Lower lobe of right lung (tissue), 2 donors: Measurements from ENCODE around the gene ZNF277. TPM values are rescaled to one million over a fixed set of nuclear protein-coding genes. Genes with fewer than 3 reads are reported as not detected.

ENCODE experiments used
- ATAC-seq, 2 donors: fragments of 200-7000 bp; cut with Tn5 transposase; one replicate each; pipeline ENCODE4 v1.9.1; 2020 to 2022; ENCODE audit warnings: mild to moderate bottlenecking in 2 of 2, moderate library complexity in 2 of 2
- DNase-seq: peaks from one replicate; pipeline ENCODE4 v3.0.0-alpha.2; 2020
- H3K27ac ChIP-seq: fragments of 200-600 bp; one replicate; pipeline ENCODE4 v1.8.0; 2022
- H3K27me3 ChIP-seq: fragments of 200-600 bp; one replicate; pipeline ENCODE4 v1.8.0; 2022; ENCODE audit warnings: low read depth
- H3K36me3 ChIP-seq: fragments of 200-600 bp; one replicate; pipeline ENCODE4 v1.8.0; 2022; ENCODE audit warnings: mild to moderate bottlenecking
- H3K4me1 ChIP-seq: fragments of 200-600 bp; one replicate; pipeline ENCODE4 v1.8.0; 2022
- H3K4me3 ChIP-seq: fragments of 200-600 bp; one replicate; pipeline ENCODE4 v1.8.0; 2022; ENCODE audit warnings: mild to moderate bottlenecking
- H3K9me3 ChIP-seq: fragments of 200-600 bp; one replicate; pipeline ENCODE4 v1.8.0; 2022
- intact Hi-C: fragments of 100-400 bp; cut with DNase I; formaldehyde crosslinking; loops from one replicate; pipeline ENCODE4 v1.11.0; 2022
- total RNA-seq: library from RNA; stranded (reverse); fragmentation: NEBNext Ultra II Directional; extraction: Animal tissue kit (Norgen Biotek cat#: 25700); gene quantifications from one replicate; pipeline ENCODE4 v1.2.1, GENCODE V29; 2021
- TF ChIP-seq, protein P1 (sequence below): fragments of 200-600 bp; IDR thresholded peaks from one replicate; pipeline ENCODE4 v1.8.0; 2022; ENCODE audit warnings: antibody characterized with exemption, mild to moderate bottlenecking
- donor health status: DM: no; HTN: yes; CAD: no; lungs with severe emphysema.

ZNF277 gene
- total RNA-seq, 1 donor from 2014 or later = 33.3 TPM

DNA sequence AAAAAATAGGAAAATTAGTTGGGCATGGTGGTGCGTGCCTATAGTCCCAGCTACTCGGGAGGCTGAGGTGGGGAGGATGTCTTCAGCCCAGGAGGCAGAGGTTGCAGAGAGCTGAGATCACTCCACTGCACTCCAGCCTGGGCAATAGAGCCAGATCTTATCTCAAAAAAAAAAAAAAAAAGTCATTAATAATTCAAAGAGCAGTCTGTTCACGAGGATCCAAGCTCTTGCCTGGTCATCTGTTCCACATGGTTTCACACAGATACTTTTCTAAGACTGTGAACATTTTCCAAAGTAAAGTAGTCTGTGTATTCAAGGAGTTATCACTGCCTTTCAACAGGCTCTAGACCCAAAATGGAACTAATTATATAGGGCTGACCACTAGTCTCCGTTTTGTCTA lies 86.9 kb downstream of the ZNF277 start:
- intact Hi-C loops = no loop called here
- Histone ChIP-seq H3K27ac (no peak overlapping the region), H3K36me3 (peaks cover 3% of the 10 kb centered on the region), H3K9me3 (no peaks in the 10 kb centered on the region), H3K4me1 (no peaks in the 10 kb centered on the region), H3K4me3 (no peak overlapping the region), H3K27me3 (no peaks in the 10 kb centered on the region)
- ATAC-seq = no peak
- TF ChIP-seq, protein P1, sequence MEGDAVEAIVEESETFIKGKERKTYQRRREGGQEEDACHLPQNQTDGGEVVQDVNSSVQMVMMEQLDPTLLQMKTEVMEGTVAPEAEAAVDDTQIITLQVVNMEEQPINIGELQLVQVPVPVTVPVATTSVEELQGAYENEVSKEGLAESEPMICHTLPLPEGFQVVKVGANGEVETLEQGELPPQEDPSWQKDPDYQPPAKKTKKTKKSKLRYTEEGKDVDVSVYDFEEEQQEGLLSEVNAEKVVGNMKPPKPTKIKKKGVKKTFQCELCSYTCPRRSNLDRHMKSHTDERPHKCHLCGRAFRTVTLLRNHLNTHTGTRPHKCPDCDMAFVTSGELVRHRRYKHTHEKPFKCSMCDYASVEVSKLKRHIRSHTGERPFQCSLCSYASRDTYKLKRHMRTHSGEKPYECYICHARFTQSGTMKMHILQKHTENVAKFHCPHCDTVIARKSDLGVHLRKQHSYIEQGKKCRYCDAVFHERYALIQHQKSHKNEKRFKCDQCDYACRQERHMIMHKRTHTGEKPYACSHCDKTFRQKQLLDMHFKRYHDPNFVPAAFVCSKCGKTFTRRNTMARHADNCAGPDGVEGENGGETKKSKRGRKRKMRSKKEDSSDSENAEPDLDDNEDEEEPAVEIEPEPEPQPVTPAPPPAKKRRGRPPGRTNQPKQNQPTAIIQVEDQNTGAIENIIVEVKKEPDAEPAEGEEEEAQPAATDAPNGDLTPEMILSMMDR = no peak
- no peak for DNase-seq

DNA sequence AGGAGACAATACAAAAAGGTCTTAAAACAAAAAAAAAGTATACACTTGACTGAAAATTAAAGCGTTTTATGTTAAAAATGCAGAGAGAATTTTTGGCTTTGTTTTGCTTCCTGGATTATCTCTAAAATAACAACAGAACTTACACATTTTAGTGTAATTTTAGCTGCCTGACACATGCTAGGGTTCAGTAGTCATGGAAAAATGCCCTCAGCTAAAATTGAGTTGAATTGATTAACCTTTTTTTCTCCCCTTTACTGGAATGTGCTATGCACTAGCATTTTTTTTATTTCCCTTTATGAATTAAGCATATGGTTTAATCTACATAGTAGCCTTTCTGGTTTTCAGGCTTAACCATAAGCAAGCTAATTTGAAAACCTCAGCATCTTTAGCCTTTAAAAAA lies 89.9 kb downstream of the ZNF277 start:
- no peak overlapping the region for H3K4me3 ChIP-seq
- DNase-seq (no peak), ATAC-seq (no peak)
- peaks cover 10% of the 10 kb centered on the region for H3K36me3 ChIP-seq
- intact Hi-C loops = no loop called here
- H3K27me3 ChIP-seq = no peaks in the 10 kb centered on the region
- TF ChIP-seq, protein P1 = no peak
- no peaks in the 10 kb centered on the region for H3K4me1 ChIP-seq
- H3K27ac ChIP-seq = no peak overlapping the region
- H3K9me3 ChIP-seq = no peaks in the 10 kb centered on the region

DNA sequence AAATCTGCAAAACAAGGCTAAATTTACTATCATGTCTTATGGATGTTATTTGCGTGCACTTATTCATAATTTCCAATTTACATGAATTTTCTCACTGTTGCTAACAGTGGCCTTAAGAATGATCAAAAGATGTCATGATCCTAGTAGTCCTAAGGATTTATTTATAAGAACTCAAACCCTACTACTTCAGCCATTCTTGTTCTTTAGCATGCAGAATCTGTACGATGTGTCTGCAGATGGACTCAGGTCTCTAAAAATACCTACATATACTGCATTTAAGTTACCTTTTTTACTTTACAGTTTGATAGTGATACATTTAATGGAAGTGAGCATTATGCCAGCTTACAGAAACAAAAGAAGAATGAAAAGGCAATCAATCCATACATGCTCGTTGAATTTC lies 91.2 kb downstream of the ZNF277 start:
- intact Hi-C loops = no loop called here
- ATAC-seq = no peak
- H3K27ac ChIP-seq = no peak overlapping the region
- H3K36me3 ChIP-seq = peaks cover 13% of the 10 kb centered on the region
- H3K27me3 ChIP-seq = no peaks in the 10 kb centered on the region
- no peak overlapping the region for H3K4me3 ChIP-seq
- H3K9me3 ChIP-seq = no peaks in the 10 kb centered on the region
- TF ChIP-seq, protein P1 = no peak
- no peaks in the 10 kb centered on the region for H3K4me1 ChIP-seq
- DNase-seq = no peak

DNA sequence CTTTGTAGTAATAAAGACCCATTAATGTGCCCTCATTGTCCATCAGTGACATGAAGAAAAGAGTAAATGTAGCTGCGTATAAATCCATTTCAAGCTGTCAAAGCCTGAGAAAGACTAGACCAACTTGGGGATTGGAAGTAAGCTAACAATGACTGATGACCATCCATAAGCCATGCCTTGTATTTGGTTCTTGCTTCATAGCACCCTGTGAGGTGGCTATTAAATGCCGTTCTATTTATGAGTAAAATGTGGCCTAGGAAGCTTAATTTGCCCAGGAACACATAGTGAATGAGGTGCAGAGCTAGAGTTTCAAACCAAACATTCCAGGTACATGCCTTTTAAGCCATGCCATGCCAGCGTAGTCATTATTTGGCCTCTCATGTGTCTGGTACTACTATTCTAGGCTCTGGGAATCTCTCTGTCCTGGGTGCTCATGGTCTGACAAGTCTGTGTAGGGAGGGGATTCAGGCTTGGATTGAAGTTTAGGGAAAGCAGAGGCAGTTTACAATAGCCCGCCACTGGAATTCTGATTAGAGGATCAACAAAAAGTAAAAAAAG lies 92.1 kb downstream of the ZNF277 start:
- intact Hi-C loops = no loop called here
- no peak overlapping the region for H3K27ac ChIP-seq
- TF ChIP-seq, protein P1 = no peak
- H3K4me3 ChIP-seq = no peak overlapping the region
- peaks cover 13% of the 10 kb centered on the region for H3K36me3 ChIP-seq
- DNase-seq = no peak
- no peaks in the 10 kb centered on the region for H3K4me1 ChIP-seq
- H3K9me3 ChIP-seq = no peaks in the 10 kb centered on the region
- no peaks in the 10 kb centered on the region for H3K27me3 ChIP-seq
- ATAC-seq = no peak

DNA sequence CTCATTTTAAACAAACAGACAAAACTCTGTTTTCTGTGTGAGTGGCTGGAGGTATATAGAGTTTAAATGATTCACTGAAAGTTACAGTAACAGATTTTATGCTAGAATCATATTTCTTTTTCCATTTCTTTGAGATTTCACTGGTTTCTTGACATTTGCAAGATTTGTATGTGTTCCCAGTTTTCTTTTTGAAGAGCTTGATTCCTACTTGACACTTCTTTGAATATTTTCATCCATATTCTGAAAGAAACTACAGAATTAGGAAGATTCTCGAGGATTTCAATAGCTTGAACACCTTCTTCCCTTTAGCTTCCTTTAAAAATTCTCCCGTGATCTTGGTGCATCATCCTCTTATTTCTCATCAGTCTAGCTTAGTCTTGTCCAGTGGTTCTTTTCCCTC lies 93.6 kb downstream of the ZNF277 start:
- ATAC-seq (no peak), DNase-seq (no peak)
- TF ChIP-seq, protein P1 = no peak
- Histone ChIP-seq H3K36me3 (peaks cover 13% of the 10 kb centered on the region), H3K4me1 (no peaks in the 10 kb centered on the region), H3K9me3 (no peaks in the 10 kb centered on the region), H3K27me3 (no peaks in the 10 kb centered on the region), H3K4me3 (no peak overlapping the region), H3K27ac (no peak overlapping the region)
- intact Hi-C loops = no loop called here
